GM12873 (cell line): Measurements from ENCODE around the gene HRCT1.

Source experiments
- TF ChIP-seq, protein P1 (sequence below): IDR thresholded peaks from 2 replicates; pipeline ENCODE4 v1.5.1; 2012; ENCODE audit warnings: low read depth, mild to moderate bottlenecking, moderate library complexity, low read length, control low read depth; ENCODE audit not compliant: insufficient read depth; ENCODE audit errors: missing control alignments

HRCT1 gene

DNA sequence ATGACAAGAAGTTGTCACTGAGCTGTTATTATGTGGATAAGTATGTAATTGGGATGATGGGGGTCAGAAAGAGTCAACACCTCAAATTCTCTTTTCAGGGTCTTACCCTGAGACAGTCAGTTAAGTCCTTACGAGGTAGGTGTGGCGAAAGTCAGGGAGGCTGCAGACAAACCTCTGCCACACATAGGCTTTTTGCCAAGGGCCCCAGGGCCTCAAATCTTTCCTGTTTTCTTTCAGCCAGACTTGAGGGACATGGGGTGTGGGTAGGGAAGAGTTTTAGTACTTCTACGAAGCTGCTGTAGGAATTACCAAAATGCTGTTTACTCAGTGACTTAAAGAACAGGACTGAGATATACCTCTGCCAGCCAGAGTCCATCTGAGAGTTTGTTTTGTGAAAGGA is 38.2 kb downstream of the HRCT1 start:
- TF ChIP-seq, protein P1, sequence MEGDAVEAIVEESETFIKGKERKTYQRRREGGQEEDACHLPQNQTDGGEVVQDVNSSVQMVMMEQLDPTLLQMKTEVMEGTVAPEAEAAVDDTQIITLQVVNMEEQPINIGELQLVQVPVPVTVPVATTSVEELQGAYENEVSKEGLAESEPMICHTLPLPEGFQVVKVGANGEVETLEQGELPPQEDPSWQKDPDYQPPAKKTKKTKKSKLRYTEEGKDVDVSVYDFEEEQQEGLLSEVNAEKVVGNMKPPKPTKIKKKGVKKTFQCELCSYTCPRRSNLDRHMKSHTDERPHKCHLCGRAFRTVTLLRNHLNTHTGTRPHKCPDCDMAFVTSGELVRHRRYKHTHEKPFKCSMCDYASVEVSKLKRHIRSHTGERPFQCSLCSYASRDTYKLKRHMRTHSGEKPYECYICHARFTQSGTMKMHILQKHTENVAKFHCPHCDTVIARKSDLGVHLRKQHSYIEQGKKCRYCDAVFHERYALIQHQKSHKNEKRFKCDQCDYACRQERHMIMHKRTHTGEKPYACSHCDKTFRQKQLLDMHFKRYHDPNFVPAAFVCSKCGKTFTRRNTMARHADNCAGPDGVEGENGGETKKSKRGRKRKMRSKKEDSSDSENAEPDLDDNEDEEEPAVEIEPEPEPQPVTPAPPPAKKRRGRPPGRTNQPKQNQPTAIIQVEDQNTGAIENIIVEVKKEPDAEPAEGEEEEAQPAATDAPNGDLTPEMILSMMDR = no peak

DNA sequence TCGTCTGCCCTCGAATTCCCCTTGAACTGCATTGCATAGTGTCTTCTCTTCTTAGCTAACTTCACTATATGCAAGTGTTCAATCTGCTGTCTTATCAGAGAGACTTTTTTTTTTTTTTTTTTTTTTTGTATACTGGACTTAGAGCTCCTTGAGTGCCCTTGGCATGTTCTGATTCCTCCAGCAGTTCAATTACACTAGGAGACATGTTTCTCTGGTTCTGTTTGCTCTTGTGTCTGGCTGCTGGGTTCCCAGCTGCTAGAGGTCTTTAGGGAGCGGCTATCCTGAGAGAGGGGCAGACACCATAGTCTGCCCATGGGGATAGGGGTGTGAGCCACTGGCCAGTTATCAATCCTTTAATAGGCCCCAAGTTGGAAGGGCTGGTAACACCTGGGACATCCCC is 38.8 kb downstream of the HRCT1 start:
- TF ChIP-seq, protein P1 = no peak

DNA sequence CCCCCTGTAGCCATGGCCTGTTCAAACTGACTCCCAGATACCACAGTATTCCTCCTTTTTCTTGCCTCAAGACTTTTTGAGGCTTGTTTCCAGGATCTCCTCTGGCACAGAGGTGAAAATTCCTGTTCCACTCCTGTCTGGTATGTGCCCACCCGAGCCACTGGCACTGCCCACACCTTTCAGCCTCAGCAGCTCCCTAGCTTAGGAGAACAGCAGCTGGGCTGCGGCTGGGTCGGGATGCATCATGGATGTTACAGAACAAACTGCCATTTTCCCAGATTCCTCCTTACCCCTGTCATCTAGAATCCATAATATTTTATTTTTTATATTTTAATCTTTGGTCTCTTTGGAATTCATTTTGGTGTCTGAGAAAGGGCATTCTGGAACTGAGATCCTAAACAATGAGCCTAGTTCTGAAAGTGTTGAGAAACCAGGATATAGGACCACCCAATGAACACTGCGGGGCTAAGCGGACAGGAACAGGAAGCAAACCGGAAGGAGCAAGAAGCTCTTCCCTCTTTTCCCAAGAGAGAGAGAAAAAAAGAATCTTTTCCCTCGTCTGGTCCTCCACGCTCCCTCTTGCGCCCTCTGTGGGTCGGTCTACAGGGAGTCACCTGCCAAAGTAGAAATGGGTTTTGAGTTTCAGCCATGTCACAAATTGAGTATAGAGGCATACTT is 39.5 kb downstream of the HRCT1 start:
- TF ChIP-seq, protein P1 = peak; percentile 92

DNA sequence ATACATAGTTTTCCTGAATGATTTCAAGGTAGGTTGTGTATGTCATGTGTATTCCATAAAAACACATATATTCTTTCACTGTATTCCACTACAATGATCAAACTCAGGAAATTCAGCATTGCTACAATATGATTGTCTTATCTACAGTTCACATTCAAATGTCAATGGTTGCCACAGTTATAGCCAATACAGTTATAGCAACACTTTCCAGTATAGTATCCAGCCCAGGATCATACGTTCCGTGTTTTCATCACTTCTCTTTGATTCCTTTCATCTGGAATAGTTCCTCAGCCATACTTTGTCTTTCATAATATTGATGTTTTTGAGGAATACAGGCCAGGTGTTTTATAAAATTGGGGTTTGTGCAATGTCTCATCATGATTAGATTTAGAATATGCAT is 42.4 kb downstream of the HRCT1 start:
- TF ChIP-seq, protein P1 = no peak

DNA sequence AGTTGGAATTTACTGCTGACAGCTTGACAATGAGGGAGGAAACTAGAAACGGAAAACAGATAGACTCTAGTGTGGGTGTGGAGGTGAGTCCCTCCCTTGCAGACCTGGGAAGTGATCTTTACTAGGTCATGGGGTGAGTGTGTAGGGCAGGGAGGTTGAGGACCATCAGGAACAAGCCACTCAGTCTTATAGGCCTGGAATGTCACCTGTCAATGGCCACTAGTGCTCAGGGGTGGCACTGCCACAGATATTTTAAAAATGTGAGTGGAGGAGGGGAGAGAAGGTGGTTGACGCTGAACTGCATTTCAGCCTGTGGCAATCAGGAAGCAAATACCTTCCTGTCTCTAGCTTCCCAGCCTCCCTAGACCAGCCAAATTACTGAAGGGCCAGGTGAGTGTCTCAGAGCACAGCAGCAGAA is 42.9 kb downstream of the HRCT1 start:
- TF ChIP-seq, protein P1 = no peak

DNA sequence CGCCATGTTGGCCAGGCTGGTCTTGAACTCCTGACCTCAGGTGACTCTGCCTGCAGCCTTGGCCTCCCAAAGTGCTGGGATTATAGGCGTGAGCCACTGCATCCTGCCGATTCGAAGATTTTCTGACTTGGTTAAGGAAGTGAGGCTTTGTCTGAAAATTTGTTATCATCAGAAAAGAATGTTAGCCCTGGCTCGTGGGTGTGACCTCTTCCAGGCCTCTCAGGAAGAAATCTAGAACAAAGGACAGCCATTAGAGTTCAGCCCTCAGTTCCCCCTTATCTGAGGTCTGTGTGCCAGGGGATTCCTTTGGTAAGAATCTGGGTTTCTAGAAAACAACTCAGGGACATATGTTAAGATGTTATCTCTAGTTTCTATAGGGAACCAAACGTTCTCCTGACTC is 45.7 kb downstream of the HRCT1 start:
- TF ChIP-seq, protein P1 = no peak

DNA sequence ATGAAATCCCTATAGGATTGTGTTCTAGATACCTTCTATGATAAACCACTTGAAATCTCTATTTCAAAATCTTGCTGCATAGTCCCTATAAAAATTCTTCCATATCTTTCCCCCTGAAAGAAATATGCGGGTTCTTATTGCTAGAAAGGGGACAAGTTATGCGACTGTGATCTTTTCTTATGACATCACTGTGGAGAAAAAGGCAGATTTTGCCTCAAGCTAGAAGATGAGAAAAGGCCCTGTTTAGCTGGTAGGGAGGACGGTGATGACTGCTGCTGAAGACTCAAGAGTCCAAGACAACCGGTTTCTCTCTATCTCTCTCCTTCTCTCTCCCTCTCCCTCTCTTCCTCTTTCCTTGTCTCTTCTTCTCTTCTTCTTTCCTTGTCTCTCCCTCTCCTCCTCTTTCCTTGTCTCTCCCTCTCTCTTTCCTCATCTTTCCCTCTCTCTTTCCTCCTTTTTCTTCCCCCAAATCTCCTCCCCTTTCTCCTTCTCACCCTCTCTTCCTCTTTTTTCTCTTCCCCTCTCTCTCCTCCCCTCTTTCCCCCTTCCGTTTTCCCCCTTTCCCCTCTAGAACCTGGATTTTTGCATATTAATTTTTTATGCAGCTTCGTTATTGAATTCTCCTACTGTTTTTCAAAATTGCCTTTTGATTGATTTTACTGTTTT is 46.7 kb downstream of the HRCT1 start:
- TF ChIP-seq, protein P1 = no peak
